Stimulated activated CD8-positive, alpha-beta memory T cell treated with anti-CD3 and anti-CD28 coated beads, Interleukin-2, amount 100 ng/mL, for 48 hours (primary cell): ENCODE results near the gene BUD13.
A peak's percentile ranks its signal among the peaks of the same experiment; 100 is the strongest.
"Not testable (repeated sequence)": the region's sequence is repeated elsewhere in the genome, so short reads cannot be mapped to it uniquely, and the experiment has no call there.

Experiments
- DNase-seq, 2 donors: peaks; one replicate each; pipeline ENCODE4 v3.0.0-alpha.2; 2020; ENCODE audit warnings: low read depth in 2 of 2

BUD13 gene, protein sequence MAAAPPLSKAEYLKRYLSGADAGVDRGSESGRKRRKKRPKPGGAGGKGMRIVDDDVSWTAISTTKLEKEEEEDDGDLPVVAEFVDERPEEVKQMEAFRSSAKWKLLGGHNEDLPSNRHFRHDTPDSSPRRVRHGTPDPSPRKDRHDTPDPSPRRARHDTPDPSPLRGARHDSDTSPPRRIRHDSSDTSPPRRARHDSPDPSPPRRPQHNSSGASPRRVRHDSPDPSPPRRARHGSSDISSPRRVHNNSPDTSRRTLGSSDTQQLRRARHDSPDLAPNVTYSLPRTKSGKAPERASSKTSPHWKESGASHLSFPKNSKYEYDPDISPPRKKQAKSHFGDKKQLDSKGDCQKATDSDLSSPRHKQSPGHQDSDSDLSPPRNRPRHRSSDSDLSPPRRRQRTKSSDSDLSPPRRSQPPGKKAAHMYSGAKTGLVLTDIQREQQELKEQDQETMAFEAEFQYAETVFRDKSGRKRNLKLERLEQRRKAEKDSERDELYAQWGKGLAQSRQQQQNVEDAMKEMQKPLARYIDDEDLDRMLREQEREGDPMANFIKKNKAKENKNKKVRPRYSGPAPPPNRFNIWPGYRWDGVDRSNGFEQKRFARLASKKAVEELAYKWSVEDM

DNA sequence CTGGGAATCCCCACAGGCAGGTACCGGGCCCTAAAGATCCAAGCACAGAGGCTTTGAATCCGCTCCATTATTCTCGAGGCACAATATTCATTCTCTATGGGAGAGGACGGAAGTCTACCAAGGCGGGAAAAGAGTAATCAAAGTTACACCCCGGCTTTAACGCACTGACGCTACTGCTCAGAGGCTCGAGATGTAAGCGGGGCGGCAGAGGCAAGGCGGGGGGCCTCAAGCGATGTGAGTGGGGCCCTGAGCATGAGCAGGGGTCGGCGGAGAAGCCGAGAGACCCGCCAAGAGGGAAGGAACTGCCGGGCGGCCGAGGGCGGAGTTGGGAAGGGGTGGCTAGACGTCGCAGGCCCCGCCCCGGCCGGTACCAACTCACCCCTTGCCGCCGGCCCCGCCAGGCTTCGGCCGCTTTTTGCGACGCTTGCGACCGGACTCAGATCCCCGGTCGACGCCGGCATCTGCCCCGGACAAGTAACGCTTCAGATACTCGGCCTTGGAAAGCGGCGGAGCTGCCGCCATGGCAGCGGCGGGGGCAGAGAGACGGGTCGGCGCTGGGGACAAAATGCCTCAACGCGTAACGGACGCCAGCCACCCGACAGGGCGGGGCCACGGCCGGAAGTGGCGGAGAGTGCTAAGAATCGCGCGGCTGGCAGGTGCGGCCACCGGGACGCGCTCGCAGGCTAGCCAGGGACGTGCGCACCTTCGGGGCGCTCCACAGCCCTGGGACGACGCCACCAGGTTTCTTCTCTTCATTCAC lies at the start of gene BUD13:
TSS of gene BUD13 (minus strand) at position 545 of the 760 bp plus-strand sequence. CDS start at position 522, 23 bp downstream.
- DNase-seq = peak; percentile 93

DNA sequence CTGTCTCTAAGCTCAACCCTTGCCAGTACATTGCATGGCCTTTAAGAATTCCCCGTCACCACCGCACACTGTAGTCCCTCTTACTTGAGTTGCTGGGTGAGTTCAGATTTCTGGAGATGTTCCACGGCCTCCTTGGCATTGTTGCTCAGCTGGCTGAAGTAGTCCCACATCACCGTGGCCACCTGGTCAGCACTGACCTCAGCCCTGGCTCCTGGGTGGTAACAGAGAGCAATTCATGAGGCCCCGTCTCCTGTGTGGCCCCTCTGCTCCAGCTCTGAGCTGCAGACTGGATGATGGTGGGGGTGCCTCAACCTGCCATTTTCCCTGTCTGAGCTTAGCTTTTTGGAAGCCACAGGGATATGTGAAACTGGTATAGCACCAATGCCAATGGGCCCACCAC lies 49.8 kb upstream of the BUD13 start:
- no peak for DNase-seq

DNA sequence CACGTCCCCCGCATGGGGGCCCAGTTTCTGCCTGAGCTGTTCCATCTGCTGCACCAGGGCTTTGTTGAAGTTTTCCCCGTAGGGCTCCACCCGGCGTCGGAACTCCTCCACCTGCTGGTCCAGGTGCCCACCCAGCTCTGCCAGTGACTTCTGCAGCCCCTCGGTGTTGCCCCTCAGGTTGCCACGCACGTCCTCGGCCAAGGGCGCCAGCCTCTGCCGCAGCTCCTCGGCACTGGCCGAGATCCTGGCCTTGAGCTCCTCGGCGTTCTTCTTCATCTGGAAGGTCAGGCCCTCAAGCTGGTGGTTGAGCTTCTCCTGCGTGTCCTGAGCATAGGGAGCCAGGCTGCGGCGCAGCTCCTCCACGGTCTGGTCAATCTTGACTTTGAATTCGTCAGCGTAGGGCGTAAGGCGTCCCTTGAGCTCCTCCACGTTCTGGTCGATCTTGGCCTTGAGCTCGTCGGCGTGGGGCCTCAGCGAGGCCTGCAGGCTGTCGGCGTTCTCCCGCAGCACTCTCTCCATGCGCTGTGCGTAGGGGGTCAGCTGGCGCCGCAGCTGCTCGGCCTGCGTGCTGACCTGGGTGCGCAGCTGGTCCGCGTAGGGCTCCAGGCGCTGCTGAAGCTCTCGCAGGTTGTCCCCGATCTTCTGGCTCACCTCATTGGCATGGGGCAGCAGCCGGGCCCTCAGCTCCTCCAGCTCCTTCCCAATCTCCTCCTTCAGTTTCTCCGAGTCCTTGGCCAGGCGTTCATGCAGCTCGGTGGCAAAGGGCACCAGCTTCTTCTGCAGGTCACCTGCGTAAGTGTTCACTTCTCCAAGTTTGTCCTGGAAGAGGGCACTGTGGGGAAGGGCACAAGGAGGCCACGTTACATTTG lies 48.5 kb upstream of the BUD13 start:
- no peak for DNase-seq

DNA sequence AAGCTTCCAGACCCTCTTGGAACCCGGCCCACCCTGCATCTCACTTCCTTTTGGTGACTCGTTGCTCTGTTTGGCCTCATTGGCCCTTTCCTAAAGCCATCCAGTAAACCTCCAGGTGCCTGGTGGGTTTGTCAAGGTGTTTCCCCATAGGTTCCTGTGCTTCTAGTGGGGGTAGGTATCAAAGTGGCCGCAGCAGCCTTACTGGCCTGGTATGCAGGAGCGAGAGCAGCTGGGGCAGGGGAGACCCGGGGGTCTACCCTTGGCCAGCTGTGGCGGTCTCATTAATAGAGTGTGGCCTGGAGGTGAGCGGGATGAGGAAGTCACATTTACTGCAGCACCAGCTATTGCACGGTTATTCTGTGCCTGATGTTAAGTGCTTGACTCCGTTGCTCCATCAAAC lies 46.3 kb upstream of the BUD13 start:
- DNase-seq = no peak

DNA sequence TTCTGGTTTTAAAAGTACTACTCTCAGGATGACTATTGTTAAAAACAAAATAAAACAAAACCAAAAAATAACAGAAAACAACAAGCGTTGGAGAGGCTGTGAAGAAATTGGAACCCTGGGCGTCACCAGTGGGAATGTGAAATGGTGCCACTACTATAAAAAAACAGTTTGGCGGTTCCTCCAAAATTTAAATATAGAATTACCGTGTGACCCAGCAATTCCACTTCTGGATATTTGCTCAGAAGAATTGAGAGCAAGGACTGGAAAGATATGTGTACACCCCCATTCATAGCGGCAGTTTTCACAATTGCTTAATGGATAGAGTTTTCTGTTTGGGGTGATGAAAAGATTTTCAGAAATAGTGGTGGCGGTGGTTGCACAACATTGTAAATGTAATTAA lies 41.7 kb upstream of the BUD13 start:
- DNase-seq = no peak

DNA sequence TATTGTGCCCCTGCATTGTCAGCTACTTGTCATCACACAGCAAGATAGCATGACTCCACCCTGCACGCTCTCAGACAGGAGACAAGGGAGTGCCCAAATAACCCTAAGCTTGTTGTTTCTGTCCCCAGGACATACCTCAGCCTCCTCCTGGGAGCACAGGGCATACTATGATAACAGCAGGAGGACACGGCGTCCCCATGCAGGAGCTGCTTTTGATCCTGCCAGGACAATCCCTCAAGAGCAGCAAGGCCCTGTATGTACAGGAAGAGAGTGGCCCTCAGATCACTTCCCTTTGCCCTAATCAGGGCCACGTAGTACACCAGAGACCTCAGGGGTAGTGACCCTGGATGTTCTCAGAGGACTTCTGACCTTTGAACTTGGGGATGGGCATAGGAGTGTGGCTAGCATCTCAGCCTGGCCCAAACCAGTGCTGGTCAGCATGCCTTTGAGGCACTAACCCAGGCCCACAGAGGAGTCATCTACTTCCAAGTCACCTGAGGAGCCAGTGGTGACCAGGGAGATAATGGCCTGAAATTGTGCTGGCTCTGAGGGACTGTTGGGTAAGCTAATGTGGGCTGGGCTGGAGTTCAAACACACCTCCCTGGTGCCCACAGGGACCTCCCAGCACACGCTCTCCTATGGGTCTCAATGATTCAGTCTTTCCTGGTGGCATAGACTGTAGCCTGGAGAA lies 41.1 kb upstream of the BUD13 start:
- no peak for DNase-seq

DNA sequence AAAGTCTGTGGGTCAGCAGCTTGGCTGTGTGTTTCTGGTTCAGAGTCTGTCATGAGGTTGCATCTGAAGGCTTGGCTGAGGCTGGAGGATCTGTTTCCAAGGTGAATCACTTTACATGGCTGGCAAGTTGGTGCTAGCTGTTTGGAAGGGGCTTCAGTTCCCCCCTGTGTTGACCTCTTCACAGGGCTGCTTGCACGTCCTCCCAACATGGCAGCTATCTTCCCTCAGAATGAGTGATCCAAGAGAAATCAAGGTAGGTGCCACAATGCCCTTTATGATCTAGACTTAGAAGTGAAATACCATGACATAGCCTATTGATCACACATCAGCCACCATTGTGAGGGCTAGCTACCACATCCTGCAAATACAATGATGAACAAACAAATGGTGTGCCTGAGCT lies 40.4 kb upstream of the BUD13 start:
- no peak for DNase-seq

DNA sequence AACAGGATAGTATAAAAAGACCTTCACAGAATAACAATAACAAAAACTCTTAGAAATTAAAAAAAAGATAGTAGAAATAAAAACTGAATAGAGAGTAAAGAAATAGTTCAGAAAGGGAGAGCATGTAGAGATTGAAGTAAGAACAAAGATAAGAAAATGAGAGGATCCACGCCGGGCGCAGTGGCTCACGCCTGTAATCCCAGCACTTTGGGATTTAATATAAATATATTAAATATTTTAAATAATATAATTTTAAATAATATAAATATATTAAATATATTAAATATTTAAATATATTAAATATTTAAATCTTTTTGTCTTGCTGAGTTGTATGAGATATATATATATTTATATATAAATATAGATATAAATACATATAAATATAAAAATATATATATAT lies 39.3 kb upstream of the BUD13 start:
- DNase-seq = no peak

DNA sequence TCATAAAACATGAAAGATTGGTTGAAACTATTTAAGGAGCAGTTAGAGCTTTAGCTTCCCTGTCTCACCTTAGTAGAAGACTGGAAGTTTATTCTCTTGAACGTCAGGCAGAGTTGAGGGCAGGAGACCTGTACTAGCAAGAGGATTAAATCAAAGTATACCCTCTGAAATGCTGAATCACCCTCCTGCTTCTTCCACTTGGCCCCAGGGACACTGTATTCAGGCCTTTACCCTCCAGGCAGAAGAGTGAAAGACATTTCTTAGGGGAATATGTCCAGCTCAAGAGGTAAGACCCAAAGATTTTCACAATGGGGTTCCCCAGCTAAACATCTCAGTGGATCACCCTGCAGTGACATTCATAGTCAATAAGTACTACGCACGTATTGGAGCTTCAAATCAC lies 38.4 kb upstream of the BUD13 start:
- no peak for DNase-seq

DNA sequence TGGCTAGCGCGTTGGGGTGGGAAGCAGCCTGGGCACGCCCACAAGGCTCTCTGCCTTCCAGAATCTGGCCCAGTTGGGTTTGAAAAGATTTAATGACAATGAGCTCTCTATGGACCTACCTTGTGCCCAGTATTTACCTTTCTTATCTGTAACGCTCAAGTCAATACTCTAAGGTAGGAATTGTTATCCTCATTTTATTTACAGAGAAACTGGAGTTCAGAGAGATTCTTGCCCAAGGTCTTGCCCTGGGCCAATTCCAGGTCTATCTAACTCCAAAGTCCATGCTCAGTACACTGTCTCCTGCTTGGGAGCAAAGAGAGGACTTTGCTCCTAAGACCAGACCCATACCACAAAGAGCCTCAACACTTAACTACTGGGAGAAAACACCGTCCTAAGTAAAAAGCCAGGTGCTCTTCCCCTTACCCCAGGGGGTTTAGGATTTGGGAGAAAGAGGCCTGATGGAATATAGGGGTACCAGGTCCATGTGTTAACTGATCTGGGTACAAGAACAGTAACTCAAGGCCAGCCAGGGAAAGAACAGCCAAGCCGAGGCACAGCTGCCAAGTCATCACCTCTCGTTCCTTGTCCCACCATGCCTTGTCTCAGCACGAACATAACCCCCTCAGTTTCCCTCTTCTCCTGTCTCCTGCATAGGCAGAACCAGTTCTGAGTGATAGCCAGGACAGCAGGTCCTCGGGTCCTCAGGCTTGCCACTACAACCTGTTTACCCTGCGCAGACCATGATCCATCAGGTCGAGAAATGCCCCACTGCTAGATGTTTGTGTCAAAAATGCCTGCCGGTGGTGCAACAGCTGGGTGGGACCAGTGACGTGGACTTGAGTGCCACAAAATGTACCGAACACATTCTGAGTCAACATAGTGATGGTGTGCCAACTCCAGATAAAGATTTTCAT lies 35.7 kb upstream of the BUD13 start:
- DNase-seq = no peak

DNA sequence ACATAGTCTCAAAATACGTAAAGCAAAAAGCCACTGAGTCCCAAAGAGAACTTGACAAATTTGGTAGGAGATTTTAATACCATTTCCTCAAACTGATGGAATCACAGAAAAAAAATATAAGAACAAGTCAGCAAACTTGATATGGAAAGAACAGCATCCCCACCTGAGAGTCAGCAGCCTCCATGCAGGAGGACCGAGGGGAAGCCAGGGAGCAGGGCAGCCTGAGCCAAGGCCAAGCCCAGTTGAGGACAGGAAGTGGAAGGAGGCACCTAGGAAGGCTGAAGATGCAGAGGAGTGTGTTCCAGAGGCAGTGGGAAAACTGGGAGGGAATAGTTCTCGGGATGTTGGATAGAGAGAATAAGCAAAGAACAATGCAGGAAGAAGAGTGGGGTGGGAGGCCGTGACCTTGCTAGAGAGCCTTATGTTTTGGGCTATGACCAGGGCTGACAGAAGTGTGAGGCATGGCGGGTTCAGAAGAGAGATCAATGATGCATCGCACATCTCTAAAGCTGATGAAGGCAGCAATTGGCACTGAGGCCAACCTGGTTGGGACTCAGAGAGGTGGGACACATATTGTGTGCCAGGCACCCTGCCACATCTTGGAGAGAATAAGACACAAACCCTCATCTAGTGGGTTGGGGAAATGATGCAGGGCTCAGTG lies 34.9 kb upstream of the BUD13 start:
- no peak for DNase-seq

DNA sequence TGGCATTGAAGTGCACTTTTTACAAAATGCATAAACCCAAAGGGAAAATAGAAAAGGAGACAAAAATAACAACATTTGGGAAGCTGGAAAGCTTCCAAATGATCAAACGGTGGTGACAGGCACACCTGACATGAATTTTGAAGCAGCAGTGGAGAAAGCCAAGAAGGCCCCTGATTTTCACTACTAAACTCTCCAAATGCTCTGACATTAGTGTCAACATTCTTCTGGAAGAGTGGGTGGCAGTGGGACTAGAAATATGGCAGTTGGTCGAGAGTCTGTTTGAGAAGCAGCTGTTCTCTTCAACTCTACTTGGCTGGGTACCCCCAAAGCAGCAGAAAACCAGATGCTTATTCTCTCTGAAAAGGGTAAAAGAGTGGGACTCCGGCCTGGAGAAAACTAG lies 31.2 kb upstream of the BUD13 start:
- DNase-seq = no peak

DNA sequence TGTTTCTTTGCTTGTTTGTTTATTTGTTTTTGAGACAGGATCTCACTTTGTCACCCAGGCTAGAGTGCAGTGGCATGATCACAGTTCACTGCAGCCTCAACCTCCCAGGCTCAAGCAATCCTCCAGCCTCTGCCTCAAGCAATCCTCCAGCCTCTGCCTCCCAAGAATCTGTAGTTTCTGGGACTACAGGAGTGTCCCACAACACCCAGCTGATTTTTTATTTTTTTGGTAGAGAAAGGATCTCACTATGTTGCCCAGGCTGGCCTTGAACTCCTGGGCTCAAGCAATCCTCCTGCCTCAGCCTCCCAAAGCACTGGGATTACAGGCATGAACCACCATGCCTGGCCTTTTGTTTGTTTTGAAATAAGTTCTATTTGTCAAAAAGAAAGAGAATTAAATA lies 28.9 kb upstream of the BUD13 start:
- not testable (repeated sequence) for DNase-seq

DNA sequence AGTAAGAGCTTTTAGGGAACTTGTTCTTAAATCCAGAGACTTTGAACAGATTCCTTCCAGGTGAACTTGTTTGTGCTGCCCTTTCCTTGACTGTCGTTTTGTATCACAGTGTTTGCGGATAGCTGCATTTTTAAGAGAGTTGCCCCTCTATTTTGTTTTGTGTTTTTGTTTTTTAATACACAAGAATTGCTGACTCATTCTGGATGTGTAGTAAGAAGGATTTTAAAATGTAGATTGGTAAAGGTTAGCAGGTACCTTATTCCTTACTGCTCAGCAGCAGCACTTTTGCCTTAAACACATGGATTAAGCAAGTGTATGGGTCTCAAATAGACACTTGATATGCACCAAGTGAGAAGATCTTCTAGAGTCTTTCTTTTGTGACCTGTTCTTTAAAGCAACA lies 27.8 kb upstream of the BUD13 start:
- no peak for DNase-seq

DNA sequence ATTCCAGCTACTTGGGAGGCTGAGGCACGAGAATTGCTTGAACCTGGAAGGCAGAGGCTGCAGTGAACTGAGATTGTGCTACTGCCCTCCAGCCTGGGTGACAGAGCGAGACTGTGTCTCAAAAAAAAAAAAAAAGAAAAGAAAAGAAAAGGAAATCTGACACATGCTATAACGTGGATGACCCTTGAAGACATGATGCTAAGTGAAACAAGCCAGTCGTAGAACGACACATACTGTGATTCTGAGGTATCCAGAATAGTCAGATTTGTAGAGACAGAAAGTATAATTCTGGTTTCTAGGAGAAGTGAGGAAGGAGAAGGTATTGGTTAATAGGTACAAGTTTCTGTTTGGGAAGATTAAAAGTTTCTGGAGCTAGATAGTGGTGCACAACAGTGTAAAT lies 25.6 kb upstream of the BUD13 start:
- DNase-seq = no peak

DNA sequence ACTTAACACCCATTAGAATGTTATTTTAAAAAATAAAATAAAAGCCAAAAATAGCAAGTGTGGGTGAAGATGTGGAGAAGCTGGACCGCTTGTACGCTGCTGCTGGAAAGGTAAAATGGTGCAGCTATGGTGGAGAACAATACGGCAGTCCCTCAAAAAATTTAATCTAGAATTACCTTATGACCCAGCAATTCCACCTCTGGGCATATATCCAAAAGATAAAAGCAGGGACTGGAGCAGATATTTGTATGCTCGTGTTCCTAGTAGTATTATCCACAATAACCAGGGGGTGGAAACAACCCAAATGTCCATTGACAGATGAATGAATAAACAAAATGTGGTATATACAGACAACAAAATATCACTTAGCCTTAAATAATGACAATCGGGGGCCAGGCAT lies 25.0 kb upstream of the BUD13 start:
- no peak for DNase-seq

DNA sequence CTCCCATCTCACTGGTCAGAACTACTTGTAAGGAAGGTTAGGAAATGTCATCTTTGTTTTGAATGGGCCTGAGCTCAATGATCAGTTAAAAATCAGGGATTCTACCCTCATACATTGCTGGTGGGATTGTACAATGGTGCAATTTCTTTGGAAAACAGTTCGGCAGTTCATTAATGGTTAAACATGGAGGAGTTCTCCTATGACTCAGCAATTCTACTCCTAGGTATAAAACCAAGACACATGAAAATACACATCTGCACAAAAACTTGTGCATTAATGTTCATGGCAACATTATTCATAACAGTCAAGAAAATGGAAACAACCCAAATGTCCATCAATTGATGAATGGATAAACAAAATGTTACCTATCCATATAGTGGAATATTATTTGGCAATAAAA lies 23.8 kb upstream of the BUD13 start:
- DNase-seq = no peak

DNA sequence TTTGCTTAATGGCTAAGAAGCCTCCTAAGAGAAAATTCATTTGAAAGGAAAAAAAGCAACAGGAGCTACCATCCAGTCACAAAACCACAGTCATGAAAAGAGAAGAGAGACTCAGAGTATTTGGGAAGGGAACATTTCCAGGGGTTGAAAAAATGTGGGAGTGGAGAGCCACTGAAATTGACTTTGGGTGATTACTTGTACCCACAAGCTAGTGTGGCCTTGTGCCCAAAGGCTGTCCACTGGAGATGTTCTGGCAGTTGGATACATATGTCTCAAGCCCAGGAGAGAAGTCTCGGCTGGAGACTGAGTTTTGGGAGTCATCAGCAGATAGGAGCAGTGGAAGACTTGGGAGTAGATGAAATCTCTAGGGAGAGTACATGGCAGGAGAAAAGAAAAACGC lies 22.1 kb upstream of the BUD13 start:
- DNase-seq = no peak

DNA sequence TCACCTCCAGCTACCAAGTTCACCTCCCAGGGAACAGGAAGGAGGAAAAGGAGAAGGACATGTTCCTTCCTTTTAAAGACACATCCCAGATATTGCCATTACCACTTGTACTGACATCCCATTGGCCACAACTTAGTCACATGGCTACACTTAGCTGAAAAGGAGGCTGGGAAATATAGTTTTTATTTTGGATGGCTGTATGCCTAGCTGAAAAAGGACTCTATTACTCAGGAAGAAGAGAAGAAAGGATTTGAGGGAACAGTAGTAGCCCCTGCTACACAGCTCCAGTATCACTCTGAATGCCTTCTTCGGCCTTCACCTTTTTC lies 20.9 kb upstream of the BUD13 start:
- DNase-seq = no peak
